Transverse colon (tissue), 4 donors: ENCODE measurements around the gene SMG6. TPM values are rescaled to one million over a fixed set of nuclear protein-coding genes. Genes with fewer than 3 reads are reported as not detected.

Source experiments
- DNase-seq: peaks from one replicate; pipeline ENCODE4 v3.0.0-alpha.2; 2019
- H3K27ac ChIP-seq, 4 donors: fragments of 200-600 bp; sonication (generic); 2 replicates each; pipeline ENCODE4 v1.5.1; 2016 to 2018; ENCODE audit warnings: inconsistent platforms in 4 of 4
- H3K27me3 ChIP-seq: fragments of 200-600 bp; sonication (generic); 2 replicates; pipeline ENCODE4 v1.5.1; 2017; ENCODE audit warnings: inconsistent platforms
- H3K36me3 ChIP-seq, 4 donors: fragments of 200-600 bp; sonication (generic); 2 replicates each; pipeline ENCODE4 v1.5.1; 2017 to 2019; ENCODE audit warnings: inconsistent platforms in 4 of 4
- H3K4me1 ChIP-seq, 4 donors: fragments of 200-600 bp; sonication (generic); 2 replicates each; pipeline ENCODE4 v1.5.1; 2017 to 2020; ENCODE audit warnings: inconsistent platforms in 4 of 4
- H3K4me3 ChIP-seq, 4 donors: fragments of 200-600 bp; sonication (generic); 1 replicate in 1 of 4; 2 replicates in 3 of 4; pipeline versions ENCODE4 v1.5.1 to v1.6.1; 2017 to 2019; ENCODE audit warnings: inconsistent platforms in 4 of 4
- H3K9me3 ChIP-seq, 2 donors: fragments of 200-600 bp; sonication (generic); 2 replicates each; pipeline ENCODE4 v1.5.1; 2017 to 2019; ENCODE audit warnings: inconsistent platforms in 2 of 2
- EP300 ChIP-seq: sonication (generic); formaldehyde crosslinking; IDR thresholded peaks from one replicate; pipeline ENCODE4 v1.6.1; 2017; ENCODE audit warnings: antibody characterized with exemption, low read depth
- POLR2A ChIP-seq: fragments of 450-650 bp; IDR thresholded peaks from one replicate; pipeline ENCODE4 v1.6.1; 2016; ENCODE audit warnings: antibody characterized with exemption, mild to moderate bottlenecking, moderate library complexity
- POLR2AphosphoS5 ChIP-seq, 3 donors: sonication (generic); formaldehyde crosslinking; IDR thresholded peaks; one replicate each; pipeline ENCODE4 v1.6.1; 2016; ENCODE audit warnings: antibody characterized with exemption in 3 of 3
- WGBS, 2 donors: methylation state at CpG; one replicate each; pipeline ENCODE4 v1.1.5; 2018; ENCODE audit warnings: low coverage in 1 of 2; 5-methylcytosine and 5-hydroxymethylcytosine counted together
- in situ Hi-C, 4 donors: fragments of 200-750 bp; cut with MboI; loops; one replicate each; pipeline versions ENCODE4 v1.15.0 to v1.15.1; 2017; ENCODE audit warnings: low sequenced_read_pairs in 3 of 4, low pct_ligation_motif_present in 1 of 4, low pct_unique_long_range_greater_than_20kb in 1 of 4
- intact Hi-C: fragments of 100-400 bp; cut with DNase I; formaldehyde crosslinking; loops from one replicate; pipeline ENCODE4 v1.15.1; 2023; ENCODE audit warnings: low total_unique reads
- total RNA-seq, 4 donors: library from RNA; depleted of rRNA; stranded (reverse); fragments of >200 nt; gene quantifications; one replicate each; pipeline ENCODE4 v1.1.0, GENCODE V29; 2016
- TF ChIP-seq, protein P1 (sequence below), 5 experiments: fragments of 200-600 bp in 3 of 5; fragments of 450-650 bp in 2 of 5; sonication (generic) in 3 of 5; IDR thresholded peaks; 1 replicate in 2 of 5; 2 replicates in 3 of 5; pipeline ENCODE4 v1.5.1; 2016 to 2017; ENCODE audit warnings: antibody characterized with exemption in 5 of 5, inconsistent platforms in 3 of 5, mild to moderate bottlenecking in 2 of 5, moderate library complexity in 1 of 5

SMG6 gene
- total RNA-seq, 4 donors from 2014 or later, result 28.6 to 112 (median 39.1) TPM

- DNase-seq, result peak; percentile 77
- no peaks in the 10 kb centered on the region for H3K36me3 ChIP-seq
- WGBS, 2 donors, result 0 to 7% methylated on average over 1 to 67 of the region's 84 CpGs
- peaks cover 15 to 73% (median 68%) of the 10 kb centered on the region in 4 donors for H3K4me1 ChIP-seq
- peak overlapping the region; percentile 85 to 92 (median 90) for H3K27ac ChIP-seq
- intact Hi-C loops (loop anchor here (5.0 to 10.0 kb wide), 2 partner anchors 121 to 229 kb away; no protein-coding TSS in a partner anchor), in situ Hi-C loops (loop anchor here in 1 of 4 donors (25.0 kb wide), 1 partner anchor 109 kb away; no protein-coding TSS in a partner anchor)
- TF ChIP-seq, protein P1, sequence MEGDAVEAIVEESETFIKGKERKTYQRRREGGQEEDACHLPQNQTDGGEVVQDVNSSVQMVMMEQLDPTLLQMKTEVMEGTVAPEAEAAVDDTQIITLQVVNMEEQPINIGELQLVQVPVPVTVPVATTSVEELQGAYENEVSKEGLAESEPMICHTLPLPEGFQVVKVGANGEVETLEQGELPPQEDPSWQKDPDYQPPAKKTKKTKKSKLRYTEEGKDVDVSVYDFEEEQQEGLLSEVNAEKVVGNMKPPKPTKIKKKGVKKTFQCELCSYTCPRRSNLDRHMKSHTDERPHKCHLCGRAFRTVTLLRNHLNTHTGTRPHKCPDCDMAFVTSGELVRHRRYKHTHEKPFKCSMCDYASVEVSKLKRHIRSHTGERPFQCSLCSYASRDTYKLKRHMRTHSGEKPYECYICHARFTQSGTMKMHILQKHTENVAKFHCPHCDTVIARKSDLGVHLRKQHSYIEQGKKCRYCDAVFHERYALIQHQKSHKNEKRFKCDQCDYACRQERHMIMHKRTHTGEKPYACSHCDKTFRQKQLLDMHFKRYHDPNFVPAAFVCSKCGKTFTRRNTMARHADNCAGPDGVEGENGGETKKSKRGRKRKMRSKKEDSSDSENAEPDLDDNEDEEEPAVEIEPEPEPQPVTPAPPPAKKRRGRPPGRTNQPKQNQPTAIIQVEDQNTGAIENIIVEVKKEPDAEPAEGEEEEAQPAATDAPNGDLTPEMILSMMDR (IDR thresholded peaks at IDR 0.05), result peak; percentile 41 to 55 (median 47)
- no peak for TF ChIP-seq POLR2AphosphoS5 (IDR thresholded peaks at IDR 0.05)
- H3K4me3 ChIP-seq, result peak overlapping the region; percentile 24 to 65 (median 40)
- H3K27me3 ChIP-seq, result peaks cover 77% of the 10 kb centered on the region
- no peaks in the 10 kb centered on the region for H3K9me3 ChIP-seq
Measured at GRCh38 chr17:2053380-2054261, 250.0 kb downstream of the SMG6 start.

DNA sequence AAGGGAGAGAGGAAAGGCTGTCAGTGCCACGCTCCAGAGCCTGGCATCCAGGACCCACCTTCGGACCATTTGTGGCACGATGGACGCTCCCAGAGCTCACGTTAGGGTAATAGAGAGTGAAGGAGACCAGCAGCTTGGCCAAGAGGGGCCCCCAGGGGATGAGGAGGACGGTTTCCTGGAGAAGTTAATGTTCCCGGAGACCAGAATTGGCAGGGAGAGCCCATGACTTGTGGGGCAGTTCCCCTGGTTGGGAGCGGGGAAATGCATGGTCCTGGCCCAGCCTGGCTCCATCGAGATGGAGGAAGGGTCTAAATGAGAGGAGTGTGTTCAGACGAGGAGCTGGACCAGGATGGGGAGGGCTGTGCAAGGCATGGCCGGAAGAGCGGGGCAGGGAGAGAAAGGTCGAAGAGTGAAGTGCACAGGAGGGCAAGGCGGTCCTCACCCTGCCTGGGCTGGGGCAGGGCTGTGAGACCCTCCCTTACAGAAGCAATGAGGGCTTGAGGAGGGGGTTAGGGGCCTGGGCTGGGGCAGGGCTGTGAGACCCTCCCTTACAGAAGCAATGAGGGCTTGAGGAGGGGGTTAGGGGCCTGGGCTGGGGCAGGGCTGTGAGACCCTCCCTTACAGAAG, 251.5 kb downstream of the SMG6 start:
- in situ Hi-C loops, result loop anchor here in 1 of 4 donors (25.0 kb wide), 1 partner anchor 110 kb away; no protein-coding TSS in a partner anchor
- Histone ChIP-seq H3K4me1 (peaks cover 16 to 64% (median 54%) of the 10 kb centered on the region in 4 donors), H3K36me3 (no peaks in the 10 kb centered on the region), H3K9me3 (no peaks in the 10 kb centered on the region), H3K27me3 (peaks cover 73% of the 10 kb centered on the region), H3K27ac (peak overlapping the region in 2 of 4 donors; percentile 59 to 64), H3K4me3 (no peak overlapping the region)
- 21 to 46% methylated on average over 2 to 14 of the region's 14 CpGs for WGBS, 2 donors
- DNase-seq, result no peak
- TF ChIP-seq, protein P1 (IDR thresholded peaks at IDR 0.05), result no peak
- TF ChIP-seq EP300, result no peak
- TF ChIP-seq POLR2AphosphoS5 (IDR thresholded peaks at IDR 0.05), result no peak
- no peak for TF ChIP-seq POLR2A
- intact Hi-C loops, result loop anchor here (5.0 to 10.0 kb wide), 2 partner anchors 123 to 230 kb away; no protein-coding TSS in a partner anchor

DNA sequence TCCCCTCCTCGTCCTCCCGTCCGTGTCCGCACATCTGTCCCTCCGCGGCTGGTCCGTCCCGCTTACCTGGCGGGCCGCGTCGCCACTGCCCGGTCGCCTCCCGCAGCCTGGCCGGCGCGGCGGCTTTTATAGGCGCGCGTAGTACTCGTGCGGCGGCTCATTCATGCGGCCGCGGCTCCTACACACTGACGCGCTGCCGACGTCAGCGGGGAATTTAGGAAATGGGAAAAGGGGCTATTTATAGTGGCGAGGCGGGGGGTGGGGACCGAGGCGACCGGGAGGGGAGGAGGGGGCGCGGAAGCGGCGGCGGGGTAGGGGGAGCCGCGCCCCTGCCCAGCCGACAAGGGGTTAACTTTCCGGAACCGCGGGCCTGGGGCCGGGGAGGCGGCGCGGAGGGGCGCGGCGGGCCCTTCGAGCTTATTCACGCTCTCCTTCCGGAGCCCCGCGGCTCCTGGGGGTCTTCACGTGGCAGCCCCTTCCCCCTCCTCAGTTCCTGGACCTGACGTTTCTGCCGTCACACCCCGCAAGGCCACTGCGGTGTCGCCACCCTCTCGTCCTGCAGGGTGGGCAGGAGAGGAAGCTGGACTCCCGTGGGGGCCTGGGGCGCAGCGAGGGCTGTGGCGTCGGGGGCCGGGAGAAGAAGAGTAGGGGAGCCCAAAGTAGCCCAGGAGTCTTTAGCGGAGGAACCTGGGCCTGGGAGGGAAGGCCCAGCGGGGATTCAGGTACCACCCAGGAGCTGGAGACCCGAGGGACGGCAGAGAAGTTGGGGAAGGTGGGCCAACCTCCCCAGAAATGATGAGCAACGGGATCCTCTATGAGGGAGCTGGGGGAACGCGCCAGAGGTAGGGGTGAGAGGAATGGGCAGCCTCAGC, 252.3 kb downstream of the SMG6 start:
- peaks cover 66% of the 10 kb centered on the region for H3K27me3 ChIP-seq
- H3K27ac ChIP-seq, result peak overlapping the region; percentile 24 to 64 (median 52)
- H3K9me3 ChIP-seq, result no peaks in the 10 kb centered on the region
- intact Hi-C loops (loop anchor here (5.0 to 10.0 kb wide), 2 partner anchors 124 to 231 kb away; no protein-coding TSS in a partner anchor), in situ Hi-C loops (loop anchor here in 1 of 4 donors (25.0 kb wide), 1 partner anchor 111 kb away; no protein-coding TSS in a partner anchor)
- DNase-seq, result peak; percentile 37
- H3K36me3 ChIP-seq, result no peaks in the 10 kb centered on the region
- 7 to 49% methylated on average over 5 to 61 of the region's 81 CpGs for WGBS, 2 donors
- TF ChIP-seq EP300 (no peak), POLR2A (no peak)
- H3K4me1 ChIP-seq, result peaks cover 16 to 58% (median 48%) of the 10 kb centered on the region in 4 donors
- peak overlapping the region in 3 of 4 donors; percentile 75 to 83 (median 81) for H3K4me3 ChIP-seq
